ENCODE data around the gene ZSCAN5C.
"Not testable (repeated sequence)": the region's sequence is repeated elsewhere in the genome, so short reads cannot be mapped to it uniquely, and the experiment has no call there.

DNA sequence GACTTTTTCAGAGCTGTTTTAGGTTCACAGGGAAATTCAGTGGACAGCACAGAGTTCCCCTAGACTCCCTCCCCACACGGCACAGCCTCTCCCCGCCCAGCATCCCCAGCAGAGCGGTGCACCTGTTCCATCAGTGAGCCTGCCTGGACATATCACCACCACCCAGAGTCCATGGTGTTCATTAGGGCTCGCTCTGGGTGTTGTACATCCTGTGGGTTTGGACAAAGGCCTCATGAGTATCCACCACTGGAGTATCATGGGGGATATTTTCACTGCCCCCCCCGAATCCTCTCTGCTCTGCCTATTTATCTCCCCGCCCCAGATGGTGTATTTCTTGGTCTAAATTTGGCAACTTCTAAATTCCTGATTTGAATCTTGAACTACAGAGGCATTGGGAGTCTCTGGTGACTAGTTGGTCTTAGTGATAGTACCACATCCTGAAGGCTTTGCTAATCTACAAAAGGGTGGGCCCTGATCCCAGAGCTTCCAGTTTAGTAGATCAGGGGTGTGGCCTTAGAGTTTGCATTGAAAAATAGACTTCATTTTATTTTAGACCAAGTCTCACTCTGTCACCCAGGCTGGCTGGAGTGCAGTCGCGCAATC is 46.8 kb downstream of the ZSCAN5C start:
- TF ChIP-seq ARNT (IDR thresholded peaks at IDR 0.05); ZNF384 (IDR thresholded peaks at IDR 0.05); FOXA1 (IDR thresholded peaks at IDR 0.05); NFRKB (IDR thresholded peaks at IDR 0.05); HDGF (IDR thresholded peaks at IDR 0.05; ENCODE audit: borderline replicate concordance); SUZ12 (IDR thresholded peaks at IDR 0.05); BHLHE40 (IDR thresholded peaks at IDR 0.05; ENCODE audit: borderline replicate concordance); SP1 (IDR thresholded peaks at IDR 0.05); FOXK2 (IDR thresholded peaks at IDR 0.05): not testable (repeated sequence)

Data from HEK293T (cell line).